GM12878 (cell line): Measurements from ENCODE around the gene RHEB. TPM values are rescaled to one million over a fixed set of nuclear protein-coding genes. Genes with fewer than 3 reads are reported as not detected.

Experiments
- ATF7 ChIP-seq: fragments of 450-650 bp; IDR thresholded peaks from 2 replicates; pipeline ENCODE4 v1.6.1; 2016; ENCODE audit warnings: low read depth, mild to moderate bottlenecking
- BACH1 ChIP-seq: fragments of 450-650 bp; IDR thresholded peaks from 2 replicates; pipeline ENCODE4 v1.6.1; 2017; ENCODE audit warnings: mild to moderate bottlenecking, borderline replicate concordance
- CBFB ChIP-seq: IDR thresholded peaks from 2 replicates; pipeline ENCODE4 v1.6.1; 2016; ENCODE audit warnings: antibody characterized with exemption, low read depth
- CEBPB ChIP-seq, 2 experiments: fragments of 150-350 bp in 1 of 2; IDR thresholded peaks; 2 replicates each; pipeline ENCODE4 v1.6.1; 2012 to 2014; ENCODE audit warnings: low read depth in 2 of 2, low read length in 2 of 2, borderline replicate concordance in 1 of 2, inconsistent platforms in 1 of 2
- ETV6 ChIP-seq, 2 experiments: fragments of 450-650 bp in 1 of 2; IDR thresholded peaks in 1 of 2; conservative IDR thresholded peaks in 1 of 2; 2 replicates each; pipeline ENCODE4 v1.6.1; 2014; ENCODE audit warnings: antibody characterized with exemption in 1 of 2, borderline replicate concordance in 1 of 2, low read depth in 1 of 2, mild to moderate bottlenecking in 1 of 2, moderate library complexity in 1 of 2
- FOS ChIP-seq: IDR thresholded peaks from 3 replicates; pipeline ENCODE4 v1.6.1; 2011; ENCODE audit warnings: borderline replicate concordance; ENCODE audit not compliant: insufficient read length; ENCODE audit errors: extremely low read depth
- FOXM1 ChIP-seq: IDR thresholded peaks from 2 replicates; pipeline ENCODE4 v1.6.1; 2012; ENCODE audit warnings: low read depth, mild to moderate bottlenecking, inconsistent platforms, low read length, moderate library complexity
- GATAD2B ChIP-seq: fragments of 450-650 bp; conservative IDR thresholded peaks from 2 replicates; pipeline ENCODE4 v1.6.1; 2017; ENCODE audit warnings: low read depth, mild to moderate bottlenecking, moderate library complexity
- HDAC6 ChIP-seq: fragments of 200-600 bp; sonication (generic); IDR thresholded peaks from one replicate; pipeline ENCODE4 v1.8.0; 2017; ENCODE audit warnings: antibody characterized with exemption; ENCODE audit not compliant: unreplicated experiment
- KDM1A ChIP-seq: fragments of 200-600 bp; sonication (generic); IDR thresholded peaks from 2 replicates; pipeline ENCODE4 v1.6.1; 2016; ENCODE audit warnings: borderline replicate concordance
- MAX ChIP-seq: IDR thresholded peaks from 2 replicates; pipeline ENCODE4 v1.6.1; 2012; ENCODE audit warnings: low read depth, low read length, improper control_type of control experiment
- MEF2A ChIP-seq: IDR thresholded peaks from 2 replicates; pipeline ENCODE4 v1.6.1; 2011; ENCODE audit warnings: low read depth, mild to moderate bottlenecking, low read length, moderate library complexity; ENCODE audit not compliant: insufficient read depth
- MEF2B ChIP-seq: fragments of 450-650 bp; IDR thresholded peaks from 2 replicates; pipeline ENCODE4 v1.6.1; 2018; ENCODE audit warnings: mild to moderate bottlenecking, moderate library complexity; ENCODE audit not compliant: partially characterized antibody, poor library complexity, severe bottlenecking
- NR2C1 ChIP-seq: fragments of 450-650 bp; IDR thresholded peaks from 2 replicates; pipeline ENCODE4 v1.6.1; 2017; ENCODE audit warnings: antibody characterized with exemption, mild to moderate bottlenecking, moderate library complexity
- NR2F1 ChIP-seq: fragments of 450-650 bp; conservative IDR thresholded peaks from 2 replicates; pipeline ENCODE4 v1.6.1; 2017; ENCODE audit warnings: mild to moderate bottlenecking
- NRF1 ChIP-seq: conservative IDR thresholded peaks from 2 replicates; pipeline ENCODE4 v1.6.1; 2011; ENCODE audit warnings: mild to moderate bottlenecking, low read depth, low read length, improper control_type of control experiment
- POLR2A ChIP-seq: IDR thresholded peaks from 2 replicates; pipeline ENCODE4 v1.6.1; 2011; ENCODE audit warnings: low read depth, mild to moderate bottlenecking, low read length
- POU2F2 ChIP-seq: IDR thresholded peaks from 3 replicates; pipeline ENCODE4 v1.6.1; 2011; ENCODE audit warnings: low read depth, mild to moderate bottlenecking, low read length, borderline replicate concordance
- RELA ChIP-seq: fragments of 450-650 bp; IDR thresholded peaks from 2 replicates; pipeline ENCODE4 v1.8.0; 2014; ENCODE audit warnings: borderline replicate concordance; ENCODE audit not compliant: partially characterized antibody
- RUNX3 ChIP-seq: IDR thresholded peaks from 2 replicates; pipeline ENCODE4 v1.6.1; 2012; ENCODE audit warnings: low read length, inconsistent platforms
- ZBED1 ChIP-seq: IDR thresholded peaks from 2 replicates; pipeline ENCODE4 v1.6.1; 2016; ENCODE audit warnings: borderline replicate concordance
- ZNF217 ChIP-seq: fragments of 450-650 bp; IDR thresholded peaks from 2 replicates; pipeline ENCODE4 v1.6.1; 2017; ENCODE audit warnings: antibody characterized with exemption, mild to moderate bottlenecking
- polyA plus RNA-seq, 11 experiments: library from polyadenylated mRNA; depleted of rRNA in 4 of 11; unstranded in 6 of 11; stranded (reverse) in 5 of 11; fragments of >200 nt; fragmentation: Nextera tagmentation in 4 of 11; fragmentation: Illumina TruSeq in 1 of 11; extraction: Ambion mirVana in 4 of 11; extraction: Trizol in 1 of 11; gene quantifications; 1 replicate in 1 of 11; 2 replicates in 10 of 11; pipeline versions ENCODE4 v1.2.1 to v1.2.3, GENCODE V29; 2011 to 2016; ENCODE audit warnings: inconsistent platforms in 2 of 11, missing spikeins in 2 of 11, low read depth in 1 of 11
- total RNA-seq, 4 experiments: library from RNA; depleted of rRNA in 3 of 4; stranded (reverse); fragments of >200 nt in 3 of 4; fragmentation: Illumina TruSeq in 1 of 4; extraction: Trizol in 1 of 4; gene quantifications; 2 replicates each; pipeline versions ENCODE4 v1.2.1 to v1.2.3, GENCODE V29; 2013 to 2021
- TF ChIP-seq, protein P1 (sequence below): fragments of 450-650 bp; IDR thresholded peaks from 2 replicates; pipeline ENCODE4 v1.6.1; 2016; ENCODE audit warnings: mild to moderate bottlenecking, moderate library complexity, borderline replicate concordance
- TF ChIP-seq, protein P2 (sequence below): fragments of 450-650 bp; formaldehyde crosslinking; IDR thresholded peaks from 2 replicates; pipeline ENCODE4 v1.4.0; 2020; ENCODE audit warnings: mild to moderate bottlenecking, moderate library complexity

Gene RHEB
- total and polyA plus RNA-seq, 10 of the 15 experiments (the other 5 are each of a cell fraction or from before 2014, with no cell fraction given) = 6.2 to 67.8 (median 38.0) TPM

- TF ChIP-seq RUNX3 = peak; percentile 36
- TF ChIP-seq NR2F1 = no peak
- no peak for TF ChIP-seq CBFB
- TF ChIP-seq NR2C1 = no peak
- no peak for TF ChIP-seq HDAC6
- TF ChIP-seq CEBPB (IDR thresholded peaks at IDR 0.05; ENCODE audit: borderline replicate concordance in 1 of 2, low read depth in 2 of 2, low read length in 2 of 2) = no peak
- TF ChIP-seq ATF7 = peak; percentile 91
- TF ChIP-seq ZNF217 = no peak
- TF ChIP-seq BACH1 = peak; percentile 68; the same call in 1 of the 2 replicates
- no peak for TF ChIP-seq GATAD2B
- peak; percentile 12 for TF ChIP-seq FOS
- peak; percentile 10; the same call in 1 of the 2 replicates for TF ChIP-seq POLR2A
- TF ChIP-seq, protein P1, sequence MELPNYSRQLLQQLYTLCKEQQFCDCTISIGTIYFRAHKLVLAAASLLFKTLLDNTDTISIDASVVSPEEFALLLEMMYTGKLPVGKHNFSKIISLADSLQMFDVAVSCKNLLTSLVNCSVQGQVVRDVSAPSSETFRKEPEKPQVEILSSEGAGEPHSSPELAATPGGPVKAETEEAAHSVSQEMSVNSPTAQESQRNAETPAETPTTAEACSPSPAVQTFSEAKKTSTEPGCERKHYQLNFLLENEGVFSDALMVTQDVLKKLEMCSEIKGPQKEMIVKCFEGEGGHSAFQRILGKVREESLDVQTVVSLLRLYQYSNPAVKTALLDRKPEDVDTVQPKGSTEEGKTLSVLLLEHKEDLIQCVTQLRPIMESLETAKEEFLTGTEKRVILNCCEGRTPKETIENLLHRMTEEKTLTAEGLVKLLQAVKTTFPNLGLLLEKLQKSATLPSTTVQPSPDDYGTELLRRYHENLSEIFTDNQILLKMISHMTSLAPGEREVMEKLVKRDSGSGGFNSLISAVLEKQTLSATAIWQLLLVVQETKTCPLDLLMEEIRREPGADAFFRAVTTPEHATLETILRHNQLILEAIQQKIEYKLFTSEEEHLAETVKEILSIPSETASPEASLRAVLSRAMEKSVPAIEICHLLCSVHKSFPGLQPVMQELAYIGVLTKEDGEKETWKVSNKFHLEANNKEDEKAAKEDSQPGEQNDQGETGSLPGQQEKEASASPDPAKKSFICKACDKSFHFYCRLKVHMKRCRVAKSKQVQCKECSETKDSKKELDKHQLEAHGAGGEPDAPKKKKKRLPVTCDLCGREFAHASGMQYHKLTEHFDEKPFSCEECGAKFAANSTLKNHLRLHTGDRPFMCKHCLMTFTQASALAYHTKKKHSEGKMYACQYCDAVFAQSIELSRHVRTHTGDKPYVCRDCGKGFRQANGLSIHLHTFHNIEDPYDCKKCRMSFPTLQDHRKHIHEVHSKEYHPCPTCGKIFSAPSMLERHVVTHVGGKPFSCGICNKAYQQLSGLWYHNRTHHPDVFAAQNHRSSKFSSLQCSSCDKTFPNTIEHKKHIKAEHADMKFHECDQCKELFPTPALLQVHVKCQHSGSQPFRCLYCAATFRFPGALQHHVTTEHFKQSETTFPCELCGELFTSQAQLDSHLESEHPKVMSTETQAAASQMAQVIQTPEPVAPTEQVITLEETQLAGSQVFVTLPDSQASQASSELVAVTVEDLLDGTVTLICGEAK = peak; percentile 68; the same call in 1 of the 2 replicates
- TF ChIP-seq KDM1A = no peak
- TF ChIP-seq MEF2B = peak; percentile 83
- TF ChIP-seq ZBED1 = 0 out of 2 replicates have a peak, but pooled peaks have one; percentile 27
- no peak for TF ChIP-seq RELA
- peak; percentile 88 for TF ChIP-seq MAX
- TF ChIP-seq FOXM1 = no peak
- TF ChIP-seq NRF1 = no peak
- no peak for TF ChIP-seq ETV6 (conservative IDR thresholded peaks at IDR 0.05 in 1 of 2, IDR thresholded peaks at IDR 0.05 in 1 of 2; ENCODE audit: borderline replicate concordance in 1 of 2, low read depth in 1 of 2)
- TF ChIP-seq POU2F2 = 0 out of 3 replicates have a peak, but pooled peaks have one; percentile 39
- no peak for TF ChIP-seq MEF2A
- TF ChIP-seq, protein P2, sequence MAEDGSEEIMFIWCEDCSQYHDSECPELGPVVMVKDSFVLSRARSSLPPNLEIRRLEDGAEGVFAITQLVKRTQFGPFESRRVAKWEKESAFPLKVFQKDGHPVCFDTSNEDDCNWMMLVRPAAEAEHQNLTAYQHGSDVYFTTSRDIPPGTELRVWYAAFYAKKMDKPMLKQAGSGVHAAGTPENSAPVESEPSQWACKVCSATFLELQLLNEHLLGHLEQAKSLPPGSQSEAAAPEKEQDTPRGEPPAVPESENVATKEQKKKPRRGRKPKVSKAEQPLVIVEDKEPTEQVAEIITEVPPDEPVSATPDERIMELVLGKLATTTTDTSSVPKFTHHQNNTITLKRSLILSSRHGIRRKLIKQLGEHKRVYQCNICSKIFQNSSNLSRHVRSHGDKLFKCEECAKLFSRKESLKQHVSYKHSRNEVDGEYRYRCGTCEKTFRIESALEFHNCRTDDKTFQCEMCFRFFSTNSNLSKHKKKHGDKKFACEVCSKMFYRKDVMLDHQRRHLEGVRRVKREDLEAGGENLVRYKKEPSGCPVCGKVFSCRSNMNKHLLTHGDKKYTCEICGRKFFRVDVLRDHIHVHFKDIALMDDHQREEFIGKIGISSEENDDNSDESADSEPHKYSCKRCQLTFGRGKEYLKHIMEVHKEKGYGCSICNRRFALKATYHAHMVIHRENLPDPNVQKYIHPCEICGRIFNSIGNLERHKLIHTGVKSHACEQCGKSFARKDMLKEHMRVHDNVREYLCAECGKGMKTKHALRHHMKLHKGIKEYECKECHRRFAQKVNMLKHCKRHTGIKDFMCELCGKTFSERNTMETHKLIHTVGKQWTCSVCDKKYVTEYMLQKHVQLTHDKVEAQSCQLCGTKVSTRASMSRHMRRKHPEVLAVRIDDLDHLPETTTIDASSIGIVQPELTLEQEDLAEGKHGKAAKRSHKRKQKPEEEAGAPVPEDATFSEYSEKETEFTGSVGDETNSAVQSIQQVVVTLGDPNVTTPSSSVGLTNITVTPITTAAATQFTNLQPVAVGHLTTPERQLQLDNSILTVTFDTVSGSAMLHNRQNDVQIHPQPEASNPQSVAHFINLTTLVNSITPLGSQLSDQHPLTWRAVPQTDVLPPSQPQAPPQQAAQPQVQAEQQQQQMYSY (CRISPR knock-in tag) = no peak
These were observed at the start of gene RHEB (continued) for GRCh38 chr7:151519765-151520418.
